A673 (cell line): ENCODE measurements around the gene TAC3.

Experiments used
- EZH2 ChIP-seq: fragments of 200-600 bp; sonication (generic); IDR thresholded peaks from 2 replicates; pipeline ENCODE4 v1.6.1; 2017; ENCODE audit warnings: borderline replicate concordance, low read depth, mild to moderate bottlenecking, mixed read lengths, antibody characterized with exemption, low read length; ENCODE audit not compliant: poor library complexity, severe bottlenecking
- TF ChIP-seq, protein P1 (sequence below): fragments of 300-800, 200-600 bp; sonication (generic); conservative IDR thresholded peaks from 2 replicates; pipeline ENCODE4 v1.5.1; 2017; ENCODE audit warnings: low read depth, mild to moderate bottlenecking, antibody characterized with exemption, low read length, moderate library complexity, mixed read lengths

DNA sequence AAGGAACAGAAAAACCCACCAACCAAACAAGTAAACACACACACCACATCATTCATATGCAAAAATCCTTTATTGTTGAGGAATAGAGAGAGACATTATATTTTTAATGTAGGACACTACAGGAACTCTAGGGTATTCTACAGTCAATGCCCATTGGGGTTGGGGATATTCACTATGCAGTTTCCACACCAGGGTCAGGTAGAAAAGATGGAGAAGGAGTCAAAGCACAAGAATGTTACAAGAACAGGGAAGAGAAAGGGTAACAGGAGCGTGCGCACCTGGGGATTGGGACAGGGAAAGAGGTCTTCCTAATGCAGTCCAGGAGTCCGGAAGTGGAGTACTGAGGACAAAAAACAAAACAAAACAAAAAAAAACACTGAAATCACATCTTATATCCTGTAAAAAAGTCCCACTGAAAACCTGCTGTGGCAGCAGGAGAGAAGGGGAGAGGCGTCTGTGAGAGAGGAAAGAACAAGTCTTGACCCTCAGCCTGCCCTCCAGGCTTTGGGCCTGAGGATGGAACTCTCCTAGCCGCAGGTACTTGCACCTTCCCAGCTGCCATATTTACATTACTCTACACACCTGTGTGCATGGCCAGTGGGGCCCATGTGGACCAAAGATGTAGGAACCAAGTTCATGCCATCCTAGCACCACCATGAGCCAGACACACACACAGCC lies 6.2 kb downstream of the TAC3 start:
- TF ChIP-seq, protein P1, sequence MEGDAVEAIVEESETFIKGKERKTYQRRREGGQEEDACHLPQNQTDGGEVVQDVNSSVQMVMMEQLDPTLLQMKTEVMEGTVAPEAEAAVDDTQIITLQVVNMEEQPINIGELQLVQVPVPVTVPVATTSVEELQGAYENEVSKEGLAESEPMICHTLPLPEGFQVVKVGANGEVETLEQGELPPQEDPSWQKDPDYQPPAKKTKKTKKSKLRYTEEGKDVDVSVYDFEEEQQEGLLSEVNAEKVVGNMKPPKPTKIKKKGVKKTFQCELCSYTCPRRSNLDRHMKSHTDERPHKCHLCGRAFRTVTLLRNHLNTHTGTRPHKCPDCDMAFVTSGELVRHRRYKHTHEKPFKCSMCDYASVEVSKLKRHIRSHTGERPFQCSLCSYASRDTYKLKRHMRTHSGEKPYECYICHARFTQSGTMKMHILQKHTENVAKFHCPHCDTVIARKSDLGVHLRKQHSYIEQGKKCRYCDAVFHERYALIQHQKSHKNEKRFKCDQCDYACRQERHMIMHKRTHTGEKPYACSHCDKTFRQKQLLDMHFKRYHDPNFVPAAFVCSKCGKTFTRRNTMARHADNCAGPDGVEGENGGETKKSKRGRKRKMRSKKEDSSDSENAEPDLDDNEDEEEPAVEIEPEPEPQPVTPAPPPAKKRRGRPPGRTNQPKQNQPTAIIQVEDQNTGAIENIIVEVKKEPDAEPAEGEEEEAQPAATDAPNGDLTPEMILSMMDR, result no peak
- no peak for TF ChIP-seq EZH2
